Choroid plexus epithelial cell (primary cell): ENCODE results near the gene MBOAT7.
"Not testable (repeated sequence)": the region's sequence is repeated elsewhere in the genome, so short reads cannot be mapped to it uniquely, and the experiment has no call there.

ENCODE experiments used
- DNase-seq: peaks from one replicate; pipeline ENCODE4 v3.0.0-alpha.2; 2010; ENCODE audit warnings: low read depth
- H3K4me3 ChIP-seq: 2 replicates; pipeline ENCODE4 v1.5.1; 2011; ENCODE audit warnings: low read depth, mild to moderate bottlenecking, control low read depth, low read length, moderate library complexity
- CTCF ChIP-seq: conservative IDR thresholded peaks from 2 replicates; pipeline ENCODE4 v1.5.1; 2011; ENCODE audit warnings: low read depth, mild to moderate bottlenecking, control low read depth, inconsistent platforms, low read length, moderate library complexity

MBOAT7 gene

GRCh38 chr19:54189145-54189734, at the start of gene MBOAT7:
Gene MBOAT7 (minus strand): TSS chr19:54189580. CDS start chr19:54188508, 1,072 bp downstream.
- no peak for TF ChIP-seq CTCF
- DNase-seq = no peak
- peak within 1 kb of the TSS; percentile 83 for H3K4me3 ChIP-seq

GRCh38 chr19:54233941-54234340, 44.6 kb upstream of the MBOAT7 start:
- H3K4me3 ChIP-seq = no peak overlapping the region
- no peak for DNase-seq
- TF ChIP-seq CTCF = no peak

- DNase-seq = peak; percentile 85
- H3K4me3 ChIP-seq = no peak overlapping the region
- TF ChIP-seq CTCF = peak; percentile 94
These were observed 41.9 kb upstream of the MBOAT7 start for GRCh38 chr19:54231077-54231931.

- no peak overlapping the region for H3K4me3 ChIP-seq
- no peak for DNase-seq
These were observed 40.7 kb upstream of the MBOAT7 start for GRCh38 chr19:54230031-54230430.

GRCh38 chr19:54229146-54229545, 39.8 kb upstream of the MBOAT7 start:
- no peak overlapping the region for H3K4me3 ChIP-seq
- DNase-seq = no peak
- no peak for TF ChIP-seq CTCF

More at GRCh38 chr19:54230031-54230430, 40.7 kb upstream of the MBOAT7 start:
- TF ChIP-seq CTCF = no peak

- DNase-seq = not testable (repeated sequence)
These were observed 35.2 kb upstream of the MBOAT7 start for GRCh38 chr19:54224619-54225018.

GRCh38 chr19:54223937-54224281, 34.5 kb upstream of the MBOAT7 start:
- DNase-seq, H3K4me3 ChIP-seq: not testable (repeated sequence)

More at GRCh38 chr19:54224619-54225018, 35.2 kb upstream of the MBOAT7 start:
- H3K4me3 ChIP-seq = not testable (repeated sequence)

GRCh38 chr19:54223277-54223936, 34.0 kb upstream of the MBOAT7 start:
- DNase-seq, H3K4me3 ChIP-seq: not testable (repeated sequence)

- not testable (repeated sequence) for DNase-seq, H3K4me3 ChIP-seq
These were observed 33.3 kb upstream of the MBOAT7 start, which contains the start of gene LILRB3 for GRCh38 chr19:54222474-54223276. Gene LILRB3 (minus strand): TSS chr19:54223007. CDS start chr19:54222976, 31 bp downstream.

- not testable (repeated sequence) for DNase-seq, H3K4me3 ChIP-seq
These were observed 32.6 kb upstream of the MBOAT7 start for GRCh38 chr19:54221947-54222346.

GRCh38 chr19:54219702-54220101, 30.3 kb upstream of the MBOAT7 start:
- H3K4me3 ChIP-seq = not testable (repeated sequence)

More at GRCh38 chr19:54219702-54220101, 30.3 kb upstream of the MBOAT7 start:
- DNase-seq = not testable (repeated sequence)
